SH-SY5Y (cell line): ENCODE results near the gene SYNDIG1.
A peak's percentile ranks its signal among the peaks of the same experiment; 100 is the strongest.

Experiments used
- GATA2 ChIP-seq: IDR thresholded peaks from 2 replicates; pipeline ENCODE4 v1.6.1; 2011; ENCODE audit warnings: mild to moderate bottlenecking, low read depth, low read length
- GATA3 ChIP-seq: IDR thresholded peaks from 2 replicates; pipeline ENCODE4 v1.6.1; 2011; ENCODE audit warnings: low read depth, mild to moderate bottlenecking, low read length, moderate library complexity

SYNDIG1 gene

GRCh38 chr20:24643731-24644626 lies 174.6 kb downstream of the SYNDIG1 start:
- TF ChIP-seq GATA2 (no peak), GATA3 (no peak)

DNA sequence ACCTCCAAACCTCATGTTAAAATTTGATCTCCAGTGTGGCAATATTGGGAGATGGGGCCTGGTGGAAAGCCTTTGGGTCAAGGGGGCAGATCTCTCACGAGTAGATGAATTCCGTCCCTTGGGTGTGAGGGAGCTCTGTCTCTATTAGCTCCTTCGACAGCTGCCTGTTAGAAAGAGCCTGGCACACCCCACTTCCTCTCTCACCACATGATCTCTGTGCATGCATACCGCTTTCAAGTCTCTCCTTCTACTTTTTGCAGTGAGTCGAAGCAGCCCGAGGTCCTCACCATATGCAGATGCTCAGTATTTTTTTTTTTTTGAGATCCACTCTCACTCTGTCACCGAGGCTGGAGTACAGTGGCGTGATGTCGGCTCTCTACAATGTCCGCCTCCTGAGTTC lies 176.9 kb downstream of the SYNDIG1 start:
- TF ChIP-seq GATA3 (no peak), GATA2 (no peak)

DNA sequence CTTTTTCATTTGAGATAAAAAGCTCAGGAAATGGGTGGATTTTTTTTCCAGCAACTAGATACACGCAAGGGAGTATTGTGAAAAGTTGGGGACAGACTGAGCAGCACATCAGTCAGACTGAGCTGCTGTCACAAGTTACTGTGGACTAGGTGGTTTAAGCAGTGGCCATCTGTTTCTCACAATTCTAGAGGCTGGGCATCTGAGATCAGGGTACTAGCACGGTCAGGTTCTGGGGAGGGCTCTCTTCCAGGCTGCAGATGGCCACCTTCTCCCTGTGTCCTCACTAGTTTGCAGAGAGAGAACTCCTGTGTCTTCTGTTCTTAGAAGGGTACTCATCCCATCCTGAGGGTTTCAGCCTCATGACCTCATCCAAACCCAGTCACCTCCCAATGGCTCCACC lies 178.3 kb downstream of the SYNDIG1 start:
- no peak for TF ChIP-seq GATA2
- TF ChIP-seq GATA3: no peak

- no peak for TF ChIP-seq GATA2
- no peak for TF ChIP-seq GATA3
Observed at GRCh38 chr20:24648481-24648880, 179.1 kb downstream of the SYNDIG1 start.

DNA sequence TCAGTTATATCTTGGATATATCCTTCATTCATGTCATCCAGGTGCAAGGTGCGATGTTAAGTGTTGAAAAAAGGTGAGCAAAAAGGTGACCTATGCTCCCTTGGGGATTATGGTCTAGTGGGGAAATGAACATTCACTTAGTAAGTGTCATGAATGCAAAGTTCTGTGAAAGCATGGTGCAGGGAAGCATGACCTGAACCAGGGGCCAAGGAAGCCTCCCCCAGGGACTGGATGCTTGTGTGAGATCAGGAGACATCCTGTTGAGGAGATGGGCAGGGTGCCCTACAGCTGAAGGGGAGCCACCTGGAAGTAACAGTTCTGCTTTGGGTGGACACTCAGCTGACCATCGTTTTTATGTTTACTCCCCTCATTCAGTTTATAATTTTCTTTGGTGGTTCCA lies 179.5 kb downstream of the SYNDIG1 start:
- no peak for TF ChIP-seq GATA3
- TF ChIP-seq GATA2: no peak

DNA sequence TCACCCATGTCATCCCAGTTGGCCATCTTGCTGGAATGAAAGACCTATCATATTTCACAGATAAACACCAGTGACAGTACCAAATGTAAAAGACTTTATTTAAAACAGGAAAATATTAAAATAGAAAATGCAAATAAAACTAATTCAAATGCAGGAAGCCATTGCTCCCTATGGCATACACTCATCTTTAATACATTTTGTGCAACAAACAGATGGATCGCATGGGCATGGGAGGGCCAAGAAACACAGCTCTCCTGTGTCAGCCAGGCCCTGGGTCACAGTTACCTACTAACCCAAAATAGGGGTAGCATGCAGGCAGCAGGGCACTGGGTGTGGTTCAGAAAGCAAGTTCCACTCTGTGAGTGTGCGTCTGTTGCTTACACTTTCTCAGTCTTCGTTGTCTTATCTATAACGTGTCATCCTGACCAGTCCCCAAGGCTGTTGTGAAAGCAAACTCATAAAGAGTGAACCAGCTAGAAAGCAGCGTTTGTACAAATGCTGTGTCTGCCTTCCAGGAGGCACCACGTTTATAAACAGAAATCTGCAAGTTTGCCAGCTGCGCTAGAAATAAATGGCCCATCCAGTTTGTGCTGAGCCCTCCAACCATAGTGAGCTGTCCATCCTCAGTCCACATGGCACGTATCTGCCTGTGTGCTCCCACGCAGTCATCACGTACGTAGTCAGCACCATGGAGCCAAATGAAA lies 180.5 kb downstream of the SYNDIG1 start:
- TF ChIP-seq GATA3: no peak
- no peak for TF ChIP-seq GATA2

- TF ChIP-seq GATA2: no peak
- no peak for TF ChIP-seq GATA3
Observed at GRCh38 chr20:24651171-24651975, 181.9 kb downstream of the SYNDIG1 start.

DNA sequence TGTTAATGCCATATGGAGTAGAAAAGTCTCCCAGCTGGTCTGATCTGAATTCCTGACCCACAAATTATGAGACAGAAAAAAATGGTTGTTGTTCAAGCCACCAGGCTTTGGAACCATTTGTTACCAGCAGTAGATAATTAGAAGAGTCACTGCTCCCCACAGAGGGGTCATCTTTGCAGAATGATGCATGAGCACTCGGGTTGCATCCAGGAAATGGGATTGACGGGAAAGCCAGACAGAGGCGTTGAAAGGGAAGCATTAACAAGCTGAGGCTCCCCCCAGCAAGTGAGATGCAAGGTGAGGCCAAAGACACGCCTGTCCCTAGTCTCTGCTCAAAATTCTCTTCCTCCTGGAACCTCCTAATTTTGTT lies 182.5 kb downstream of the SYNDIG1 start:
- TF ChIP-seq GATA2 (no peak), GATA3 (no peak)

GRCh38 chr20:24653306-24653705 lies 183.9 kb downstream of the SYNDIG1 start:
- TF ChIP-seq GATA2 (no peak), GATA3 (no peak)

GRCh38 chr20:24654425-24654824 lies 185.0 kb downstream of the SYNDIG1 start:
- TF ChIP-seq GATA2 (no peak), GATA3 (no peak)

DNA sequence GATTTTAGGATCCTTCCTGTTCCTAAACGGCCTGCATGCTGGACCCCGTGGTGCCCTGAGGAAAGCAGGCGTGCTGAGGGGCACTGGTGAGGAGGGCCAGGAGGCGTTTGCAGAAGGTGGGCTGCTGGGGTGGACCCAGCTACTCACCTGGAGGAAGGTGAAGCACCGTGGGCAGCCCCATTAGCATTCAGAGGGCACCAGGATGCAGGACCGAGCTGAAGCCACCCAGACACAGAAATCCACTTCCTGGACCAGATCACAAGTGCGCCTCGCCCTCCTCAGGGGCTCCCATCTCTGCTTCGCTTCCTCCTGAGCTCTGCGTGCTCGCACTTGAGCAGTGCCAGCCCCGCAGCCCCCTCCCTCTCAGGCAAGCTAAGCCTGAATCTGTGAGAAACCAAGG lies 187.0 kb downstream of the SYNDIG1 start:
- no peak for TF ChIP-seq GATA3
- no peak for TF ChIP-seq GATA2

GRCh38 chr20:24657196-24657595 lies 187.8 kb downstream of the SYNDIG1 start:
- TF ChIP-seq GATA3: no peak
- no peak for TF ChIP-seq GATA2

DNA sequence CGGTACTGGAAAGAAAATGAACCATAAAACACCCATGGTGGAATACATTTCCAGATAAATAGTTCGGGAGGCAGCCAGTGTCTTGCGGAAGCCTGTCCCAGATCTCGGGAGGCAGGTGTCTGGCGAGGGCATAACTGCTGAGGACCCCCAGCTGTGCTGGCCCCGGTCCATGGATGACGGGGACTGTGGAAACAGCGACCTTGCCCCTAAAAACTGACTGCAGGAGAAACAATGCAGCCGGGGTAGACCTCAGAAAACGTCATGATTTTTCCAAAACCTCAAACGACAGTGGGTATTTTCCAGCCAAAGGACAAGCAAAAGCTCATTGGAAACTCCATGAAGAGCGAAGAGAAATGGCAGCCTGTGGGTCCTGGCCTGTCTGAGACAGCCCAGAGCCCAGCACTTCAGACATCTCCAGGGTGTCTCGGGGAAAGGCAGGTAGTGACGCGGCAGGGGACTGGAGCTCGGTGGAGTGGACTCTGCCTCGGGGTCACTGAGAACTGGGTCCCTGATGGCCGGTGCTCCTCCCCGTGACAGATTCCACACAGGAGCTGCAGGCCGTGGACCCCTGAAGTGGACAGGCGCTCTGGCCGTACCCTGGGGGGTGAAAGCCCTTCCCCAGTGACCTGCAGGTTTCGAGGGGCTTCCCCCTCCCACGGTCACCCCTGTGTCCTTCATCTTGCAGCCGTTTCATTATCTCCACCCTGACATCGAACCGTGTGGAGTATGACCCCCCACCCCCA lies 188.6 kb downstream of the SYNDIG1 start:
- TF ChIP-seq GATA2 (no peak), GATA3 (no peak)

DNA sequence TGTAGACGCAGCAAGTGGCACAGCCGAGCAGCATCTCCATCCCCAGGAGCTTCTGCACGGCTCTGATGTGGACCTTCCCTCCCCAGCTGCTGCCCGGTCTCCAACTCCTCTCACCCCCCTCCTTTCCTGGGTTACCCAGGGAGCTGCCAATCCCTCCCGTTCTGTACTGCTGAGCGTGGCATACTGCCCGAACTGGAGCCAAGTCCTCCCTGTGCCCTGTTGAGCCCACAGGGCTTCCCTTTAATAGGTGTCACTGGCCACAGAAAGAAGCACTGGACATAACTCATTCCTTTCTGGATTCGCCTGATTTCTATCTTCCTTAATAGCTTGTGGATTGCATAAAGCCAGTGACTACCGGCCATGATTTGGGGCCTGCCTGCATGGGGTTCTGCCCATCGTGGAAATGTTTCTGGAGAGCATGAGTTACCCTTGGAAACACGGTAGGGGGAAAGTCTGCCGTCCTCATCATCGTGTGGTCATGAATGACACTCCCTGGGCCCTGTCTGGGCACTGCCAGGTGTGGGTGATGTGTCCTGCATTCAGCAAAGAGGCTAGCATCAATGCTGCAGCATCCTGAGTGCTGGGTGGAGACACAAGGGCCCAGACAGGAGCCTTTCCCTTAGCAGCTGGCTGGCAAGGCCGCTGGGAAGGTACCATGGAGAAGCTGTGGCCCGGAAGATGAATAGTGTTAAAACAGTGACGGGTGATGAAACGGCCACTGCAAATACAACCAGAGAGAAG lies 189.7 kb downstream of the SYNDIG1 start:
- TF ChIP-seq GATA2 (peak; percentile 69), GATA3 (no peak)
